H9 (cell line): ENCODE results near the gene DIP2C. TPM values are rescaled to one million over a fixed set of nuclear protein-coding genes. Genes with fewer than 3 reads are reported as not detected.

Experiments used
- DNase-seq: peaks from one replicate; pipeline ENCODE4 v3.0.0-alpha.2; 2017
- H2AFZ ChIP-seq: one replicate; pipeline ENCODE4 v1.6.1; 2013; ENCODE audit warnings: mild to moderate bottlenecking, low read length, control low read depth, moderate library complexity
- H2AK5ac ChIP-seq: 2 replicates; pipeline ENCODE4 v1.6.1; 2013; ENCODE audit warnings: low read length, control low read depth, mixed read lengths; ENCODE audit not compliant: insufficient read length
- H2BK120ac ChIP-seq: one replicate; pipeline ENCODE4 v1.6.1; 2013; ENCODE audit warnings: low read depth, mild to moderate bottlenecking, low read length, control low read depth, inconsistent platforms; ENCODE audit not compliant: poor library complexity, severe bottlenecking
- H2BK12ac ChIP-seq: 2 replicates; pipeline ENCODE4 v1.6.1; 2013; ENCODE audit warnings: low read length, control low read depth, mixed read lengths, low read depth; ENCODE audit not compliant: insufficient read length
- H2BK15ac ChIP-seq: 2 replicates; pipeline ENCODE4 v1.6.1; 2013; ENCODE audit warnings: low read depth, low read length, control low read depth
- H2BK20ac ChIP-seq: one replicate; pipeline ENCODE4 v1.6.1; 2013; ENCODE audit warnings: low read depth, mild to moderate bottlenecking, low read length, control low read depth, inconsistent platforms; ENCODE audit not compliant: poor library complexity, severe bottlenecking
- H2BK5ac ChIP-seq: 2 replicates; pipeline ENCODE4 v1.6.1; 2013; ENCODE audit warnings: low read length, control low read depth, mixed read lengths; ENCODE audit not compliant: insufficient read length
- H3K14ac ChIP-seq: 2 replicates; pipeline ENCODE4 v1.6.1; 2013; ENCODE audit warnings: low read length, control low read depth; ENCODE audit not compliant: insufficient read depth
- H3K18ac ChIP-seq: 2 replicates; pipeline ENCODE4 v1.6.1; 2013; ENCODE audit warnings: low read depth, mild to moderate bottlenecking, mixed read lengths, low read length, control low read depth; ENCODE audit not compliant: insufficient read length
- H3K23ac ChIP-seq: 2 replicates; pipeline ENCODE4 v1.6.1; 2013; ENCODE audit warnings: low read length, control low read depth, mixed read lengths, low read depth; ENCODE audit not compliant: insufficient read length
- H3K23me2 ChIP-seq: 2 replicates; pipeline ENCODE4 v1.6.1; 2013; ENCODE audit warnings: low read depth, mild to moderate bottlenecking, mixed read lengths, low read length, control low read depth; ENCODE audit not compliant: insufficient read length, poor library complexity, severe bottlenecking
- H3K27ac ChIP-seq: 2 replicates; pipeline ENCODE4 v1.5.1; 2013; ENCODE audit warnings: low read length, control low read depth, mixed read lengths, low read depth; ENCODE audit not compliant: insufficient read length
- H3K27me3 ChIP-seq: 2 replicates; pipeline ENCODE4 v1.6.1; 2013; ENCODE audit warnings: low read length, control low read depth, inconsistent platforms; ENCODE audit not compliant: insufficient read depth
- H3K4ac ChIP-seq: 2 replicates; pipeline ENCODE4 v1.6.1; 2013; ENCODE audit warnings: low read depth, mild to moderate bottlenecking, control low read depth, inconsistent platforms, low read length, moderate library complexity
- H3K4me1 ChIP-seq: 2 replicates; pipeline ENCODE4 v1.6.1; 2013; ENCODE audit warnings: low read length, control low read depth, inconsistent platforms; ENCODE audit not compliant: insufficient read depth
- H3K4me2 ChIP-seq: 2 replicates; pipeline ENCODE4 v1.6.1; 2013; ENCODE audit warnings: low read length, control low read depth, mixed read lengths; ENCODE audit not compliant: insufficient read length, insufficient read depth
- H3K56ac ChIP-seq: 2 replicates; pipeline ENCODE4 v1.6.1; 2013; ENCODE audit warnings: low read depth, mild to moderate bottlenecking, mixed read lengths, low read length, control low read depth; ENCODE audit not compliant: insufficient read length
- H3K79me1 ChIP-seq: 2 replicates; pipeline ENCODE4 v1.6.1; 2013; ENCODE audit warnings: low read depth, mild to moderate bottlenecking, moderate library complexity, low read length, control low read depth, inconsistent platforms; ENCODE audit not compliant: insufficient read depth, poor library complexity, severe bottlenecking
- H3K79me2 ChIP-seq: 2 replicates; pipeline ENCODE4 v1.6.1; 2013; ENCODE audit warnings: low read length, control low read depth, inconsistent platforms; ENCODE audit not compliant: insufficient read depth
- H3K9ac ChIP-seq: 2 replicates; pipeline ENCODE4 v1.6.1; 2013; ENCODE audit warnings: low read length, control low read depth, mixed read lengths; ENCODE audit not compliant: insufficient read length; ENCODE audit errors: extremely low read depth
- H3K9me3 ChIP-seq: one replicate; pipeline ENCODE4 v1.6.1; 2013; ENCODE audit warnings: low read depth, low read length, inconsistent platforms; ENCODE audit not compliant: control insufficient read depth
- H3T11ph ChIP-seq: one replicate; pipeline ENCODE4 v1.6.1; 2013; ENCODE audit warnings: mild to moderate bottlenecking, low read length, control low read depth, inconsistent platforms
- H4K20me1 ChIP-seq: one replicate; pipeline ENCODE4 v1.6.1; 2013; ENCODE audit not compliant: control insufficient read depth, insufficient read length, insufficient read depth
- H4K5ac ChIP-seq: 2 replicates; pipeline ENCODE4 v1.6.1; 2013; ENCODE audit warnings: low read depth, mild to moderate bottlenecking, mixed read lengths, low read length, control low read depth; ENCODE audit not compliant: insufficient read length
- H4K8ac ChIP-seq: replicated peaks from 2 replicates; pipeline ENCODE4 v1.6.1; 2013; ENCODE audit warnings: low read length, control low read depth, mixed read lengths, low read depth; ENCODE audit not compliant: insufficient read length
- H4K91ac ChIP-seq: 2 replicates; pipeline ENCODE4 v1.6.1; 2013; ENCODE audit warnings: low read depth, mild to moderate bottlenecking, moderate library complexity, mixed read lengths, low read length, control low read depth; ENCODE audit not compliant: insufficient read length
- H3K27ac Mint-ChIP-seq, 3 experiments: 2 replicates in 2 of 3; 3 replicates in 1 of 3; pipeline ENCODE4 v1.8.0; 2020 to 2021; ENCODE audit warnings: mixed read lengths in 3 of 3, mild to moderate bottlenecking in 1 of 3, moderate library complexity in 1 of 3
- H3K27me3 Mint-ChIP-seq: 2 replicates; pipeline ENCODE4 v1.8.0; 2021; ENCODE audit warnings: low read depth, mild to moderate bottlenecking, moderate library complexity, mixed read lengths
- H3K36me3 Mint-ChIP-seq, 3 experiments: 2 replicates in 2 of 3; 3 replicates in 1 of 3; pipeline ENCODE4 v1.8.0; 2020 to 2021; ENCODE audit warnings: low read depth in 3 of 3, mixed read lengths in 3 of 3; ENCODE audit not compliant: insufficient read depth in 1 of 3
- H3K4me1 Mint-ChIP-seq, 2 experiments: 2 replicates each; pipeline ENCODE4 v1.8.0; 2020; ENCODE audit warnings: mixed read lengths in 2 of 2
- H3K4me3 Mint-ChIP-seq, 2 experiments: 2 replicates in 1 of 2; 3 replicates in 1 of 2; pipeline ENCODE4 v1.8.0; 2020 to 2021; ENCODE audit warnings: mild to moderate bottlenecking in 2 of 2, mixed read lengths in 2 of 2, moderate library complexity in 1 of 2
- H3K9me3 Mint-ChIP-seq, 2 experiments: 2 replicates in 1 of 2; 3 replicates in 1 of 2; pipeline ENCODE4 v1.8.0; 2020; ENCODE audit warnings: mild to moderate bottlenecking in 2 of 2, mixed read lengths in 2 of 2, moderate library complexity in 1 of 2
- WGBS: extraction: QIAGEN DNeasy Blood & Tissue Kit; methylation state at CpG from one replicate; pipeline ENCODE4 v1.1.7; 2013; ENCODE audit warnings: missing lambda C conversion rate, low lambda C conversion rate, mixed read lengths; ENCODE audit not compliant: insufficient read length; ENCODE audit errors: extremely low coverage; 5-methylcytosine and 5-hydroxymethylcytosine counted together
- total RNA-seq: library from RNA; stranded (reverse); gene quantifications from 2 replicates; pipeline ENCODE4 v1.2.1, GENCODE V29; 2021
- TF ChIP-seq, protein P1 (sequence below): fragments of 200-600 bp; sonication (generic); conservative IDR thresholded peaks from 3 replicates; pipeline ENCODE4 v1.8.0; 2021; ENCODE audit warnings: antibody characterized with exemption, mild to moderate bottlenecking

DIP2C gene
- total RNA-seq, 1 experiment from 2014 or later: 7.9 TPM

GRCh38 chr10:331186-331585 lies 358.3 kb downstream of the DIP2C start:
- no peak overlapping the region for H3K9ac ChIP-seq
- DNase-seq: no peak
- no peak overlapping the region for H2BK5ac ChIP-seq
- H3K4ac ChIP-seq: no peak overlapping the region
- no peak overlapping the region for H2AFZ ChIP-seq
- no peaks in the 10 kb centered on the region for H4K20me1 ChIP-seq
- no peak overlapping the region for H3K23ac ChIP-seq
- no peak overlapping the region for H2AK5ac ChIP-seq
- H3K9me3 Mint-ChIP-seq: no peaks in the 10 kb centered on the region
- no peak overlapping the region for H4K5ac ChIP-seq
- no peak overlapping the region for H4K8ac ChIP-seq
- no peak overlapping the region for H3K56ac ChIP-seq
- H3K18ac ChIP-seq: no peak overlapping the region
- H3K27ac ChIP-seq: no peak overlapping the region
- no peak overlapping the region for H3K4me3 Mint-ChIP-seq
- peaks cover 9 to 10% of the 10 kb centered on the region in 2 experiments for H3K4me1 Mint-ChIP-seq
- no peaks in the 10 kb centered on the region for H3K9me3 ChIP-seq
- TF ChIP-seq, protein P1, sequence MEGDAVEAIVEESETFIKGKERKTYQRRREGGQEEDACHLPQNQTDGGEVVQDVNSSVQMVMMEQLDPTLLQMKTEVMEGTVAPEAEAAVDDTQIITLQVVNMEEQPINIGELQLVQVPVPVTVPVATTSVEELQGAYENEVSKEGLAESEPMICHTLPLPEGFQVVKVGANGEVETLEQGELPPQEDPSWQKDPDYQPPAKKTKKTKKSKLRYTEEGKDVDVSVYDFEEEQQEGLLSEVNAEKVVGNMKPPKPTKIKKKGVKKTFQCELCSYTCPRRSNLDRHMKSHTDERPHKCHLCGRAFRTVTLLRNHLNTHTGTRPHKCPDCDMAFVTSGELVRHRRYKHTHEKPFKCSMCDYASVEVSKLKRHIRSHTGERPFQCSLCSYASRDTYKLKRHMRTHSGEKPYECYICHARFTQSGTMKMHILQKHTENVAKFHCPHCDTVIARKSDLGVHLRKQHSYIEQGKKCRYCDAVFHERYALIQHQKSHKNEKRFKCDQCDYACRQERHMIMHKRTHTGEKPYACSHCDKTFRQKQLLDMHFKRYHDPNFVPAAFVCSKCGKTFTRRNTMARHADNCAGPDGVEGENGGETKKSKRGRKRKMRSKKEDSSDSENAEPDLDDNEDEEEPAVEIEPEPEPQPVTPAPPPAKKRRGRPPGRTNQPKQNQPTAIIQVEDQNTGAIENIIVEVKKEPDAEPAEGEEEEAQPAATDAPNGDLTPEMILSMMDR: no peak
- WGBS: no CpG with 5 or more reads among the region's 3 CpGs
- no peak overlapping the region; a peak in 1 of 7 replicates for H3K27ac Mint-ChIP-seq
- H3K4me1 ChIP-seq: no peaks in the 10 kb centered on the region
- no peaks in the 10 kb centered on the region for H3K23me2 ChIP-seq
- H3T11ph ChIP-seq: no peak overlapping the region
- H4K91ac ChIP-seq: no peak overlapping the region
- H3K79me2 ChIP-seq: no peaks in the 10 kb centered on the region
- H3K4me2 ChIP-seq: no peak overlapping the region
- H2BK20ac ChIP-seq: no peak overlapping the region
- no peaks in the 10 kb centered on the region for H3K27me3 Mint-ChIP-seq
- no peaks in the 10 kb centered on the region for H3K27me3 ChIP-seq
- H3K14ac ChIP-seq: no peak overlapping the region
- no peak overlapping the region for H2BK12ac ChIP-seq
- H2BK15ac ChIP-seq: no peak overlapping the region
- no peaks in the 10 kb centered on the region for H3K79me1 ChIP-seq
- peaks cover 0 to 8% (median 8%) of the 10 kb centered on the region in 3 experiments; a peak in 3 of 7 replicates for H3K36me3 Mint-ChIP-seq
- H2BK120ac ChIP-seq: no peak overlapping the region
